Measurements from ENCODE around the gene PKNOX2.

GRCh38 chr11:125463590-125464269 is 299.2 kb downstream of the PKNOX2 start:
- TF ChIP-seq BCL3 (IDR thresholded peaks at IDR 0.05; ENCODE audit: borderline replicate concordance, insufficient read depth, low read depth, low read length, poor library complexity, severe bottlenecking) (no peak), NBN (IDR thresholded peaks at IDR 0.05) (no peak), JUND (IDR thresholded peaks at IDR 0.05; ENCODE audit: low read depth, low read length) (no peak), SIN3A (IDR thresholded peaks at IDR 0.05; ENCODE audit: low read depth, low read length) (no peak), RAD21 (IDR thresholded peaks at IDR 0.05; ENCODE audit: insufficient read depth, low read depth, low read length) (no peak), STAT1 (conservative IDR thresholded peaks at IDR 0.05) (no peak), FOXK2 (IDR thresholded peaks at IDR 0.05) (no peak), BCLAF1 (IDR thresholded peaks at IDR 0.05) (no peak), BRCA1 (IDR thresholded peaks at IDR 0.05; ENCODE audit: low read depth, low read length) (no peak), MTA3 (IDR thresholded peaks at IDR 0.05; ENCODE audit: borderline replicate concordance, low read length) (no peak), ZNF274 (IDR thresholded peaks at IDR 0.05; ENCODE audit: insufficient read depth, insufficient read length) (no peak), SREBF1 (IDR thresholded peaks at IDR 0.05; ENCODE audit: low read length) (no peak), KDM1A (IDR thresholded peaks at IDR 0.05; ENCODE audit: borderline replicate concordance) (no peak), YY1 (IDR thresholded peaks at IDR 0.05; ENCODE audit: low read depth, low read length) (no peak)

All from GM12878 (cell line).